ENCODE results near the gene CSTA.

Gene CSTA, protein sequence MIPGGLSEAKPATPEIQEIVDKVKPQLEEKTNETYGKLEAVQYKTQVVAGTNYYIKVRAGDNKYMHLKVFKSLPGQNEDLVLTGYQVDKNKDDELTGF

DNA sequence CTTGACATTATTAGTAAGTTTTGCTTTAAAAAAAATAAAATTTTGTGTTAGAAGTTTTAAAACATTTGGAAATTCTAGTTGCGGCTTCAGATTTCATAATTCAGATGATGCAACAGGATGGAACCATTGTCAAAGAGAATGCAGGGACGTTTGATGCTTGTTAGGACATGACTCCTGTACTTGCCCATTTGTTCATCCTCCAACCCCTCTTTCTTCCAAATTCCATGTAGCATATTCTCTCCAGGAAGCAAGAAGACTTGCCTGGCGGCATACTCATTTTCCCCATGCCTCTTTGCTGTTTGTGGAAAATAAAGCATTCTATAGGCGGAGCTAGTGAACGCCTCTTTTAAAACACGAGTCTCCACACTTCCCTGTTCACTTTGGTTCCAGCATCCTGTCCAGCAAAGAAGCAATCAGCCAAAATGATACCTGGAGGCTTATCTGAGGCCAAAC lies at the start of gene CSTA:
TSS of gene CSTA (plus strand) at position 378 of the 453 bp plus-strand sequence. CDS start at position 423, 45 bp downstream.
- no peak for DNase-seq (ENCODE audit: low spot score)

DNA sequence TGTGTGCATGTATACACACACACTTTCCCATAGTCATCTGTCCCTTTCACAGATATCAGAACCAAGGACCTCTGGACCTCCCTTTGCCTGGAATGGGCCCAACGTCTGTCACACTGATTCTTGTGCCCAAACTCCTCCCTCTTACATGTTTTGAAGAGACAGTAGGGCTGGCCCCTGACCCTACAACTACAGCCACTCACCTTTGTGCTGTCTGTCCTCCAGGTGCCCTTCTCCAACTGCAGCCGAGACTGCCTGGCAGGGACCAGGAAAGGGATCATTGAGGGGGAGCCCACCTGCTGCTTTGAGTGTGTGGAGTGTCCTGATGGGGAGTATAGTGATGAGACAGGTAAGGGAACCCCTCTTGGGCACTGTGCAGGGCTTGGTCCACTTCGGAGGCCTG lies 43.2 kb upstream of the CSTA start:
- DNase-seq (ENCODE audit: low spot score), result no peak

DNA sequence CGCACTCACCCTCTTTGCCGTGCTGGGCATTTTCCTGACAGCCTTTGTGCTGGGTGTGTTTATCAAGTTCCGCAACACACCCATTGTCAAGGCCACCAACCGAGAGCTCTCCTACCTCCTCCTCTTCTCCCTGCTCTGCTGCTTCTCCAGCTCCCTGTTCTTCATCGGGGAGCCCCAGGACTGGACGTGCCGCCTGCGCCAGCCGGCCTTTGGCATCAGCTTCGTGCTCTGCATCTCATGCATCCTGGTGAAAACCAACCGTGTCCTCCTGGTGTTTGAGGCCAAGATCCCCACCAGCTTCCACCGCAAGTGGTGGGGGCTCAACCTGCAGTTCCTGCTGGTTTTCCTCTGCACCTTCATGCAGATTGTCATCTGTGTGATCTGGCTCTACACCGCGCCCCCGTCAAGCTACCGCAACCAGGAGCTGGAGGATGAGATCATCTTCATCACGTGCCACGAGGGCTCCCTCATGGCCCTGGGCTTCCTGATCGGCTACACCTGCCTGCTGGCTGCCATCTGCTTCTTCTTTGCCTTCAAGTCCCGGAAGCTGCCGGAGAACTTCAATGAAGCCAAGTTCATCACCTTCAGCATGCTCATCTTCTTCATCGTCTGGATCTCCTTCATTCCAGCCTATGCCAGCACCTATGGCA lies 41.1 kb upstream of the CSTA start:
- DNase-seq (ENCODE audit: low spot score), result no peak

DNA sequence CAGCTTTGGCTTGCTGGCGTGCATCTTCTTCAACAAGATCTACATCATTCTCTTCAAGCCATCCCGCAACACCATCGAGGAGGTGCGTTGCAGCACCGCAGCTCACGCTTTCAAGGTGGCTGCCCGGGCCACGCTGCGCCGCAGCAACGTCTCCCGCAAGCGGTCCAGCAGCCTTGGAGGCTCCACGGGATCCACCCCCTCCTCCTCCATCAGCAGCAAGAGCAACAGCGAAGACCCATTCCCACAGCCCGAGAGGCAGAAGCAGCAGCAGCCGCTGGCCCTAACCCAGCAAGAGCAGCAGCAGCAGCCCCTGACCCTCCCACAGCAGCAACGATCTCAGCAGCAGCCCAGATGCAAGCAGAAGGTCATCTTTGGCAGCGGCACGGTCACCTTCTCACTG lies 40.6 kb upstream of the CSTA start:
- DNase-seq (ENCODE audit: low spot score), result no peak

DNA sequence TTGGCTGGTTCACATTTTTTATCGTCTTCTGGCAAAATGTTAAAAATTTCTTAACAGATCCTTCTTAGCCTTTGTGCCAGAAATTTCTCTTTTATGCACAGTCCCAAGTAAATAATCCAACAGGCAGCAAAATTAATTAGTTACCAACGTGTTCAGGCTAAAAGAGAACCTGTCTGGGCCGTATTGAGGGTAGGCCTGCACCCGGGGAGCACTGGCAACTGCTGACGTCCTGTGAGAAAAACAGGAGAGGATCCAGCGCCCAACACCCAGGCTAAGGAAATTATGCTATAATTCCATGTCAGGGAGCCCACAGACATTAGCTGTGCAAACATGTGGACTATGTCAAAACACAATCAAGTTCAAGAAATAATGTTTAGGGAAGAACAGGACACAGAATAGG lies 30.7 kb upstream of the CSTA start:
- DNase-seq (ENCODE audit: low spot score), result no peak

DNA sequence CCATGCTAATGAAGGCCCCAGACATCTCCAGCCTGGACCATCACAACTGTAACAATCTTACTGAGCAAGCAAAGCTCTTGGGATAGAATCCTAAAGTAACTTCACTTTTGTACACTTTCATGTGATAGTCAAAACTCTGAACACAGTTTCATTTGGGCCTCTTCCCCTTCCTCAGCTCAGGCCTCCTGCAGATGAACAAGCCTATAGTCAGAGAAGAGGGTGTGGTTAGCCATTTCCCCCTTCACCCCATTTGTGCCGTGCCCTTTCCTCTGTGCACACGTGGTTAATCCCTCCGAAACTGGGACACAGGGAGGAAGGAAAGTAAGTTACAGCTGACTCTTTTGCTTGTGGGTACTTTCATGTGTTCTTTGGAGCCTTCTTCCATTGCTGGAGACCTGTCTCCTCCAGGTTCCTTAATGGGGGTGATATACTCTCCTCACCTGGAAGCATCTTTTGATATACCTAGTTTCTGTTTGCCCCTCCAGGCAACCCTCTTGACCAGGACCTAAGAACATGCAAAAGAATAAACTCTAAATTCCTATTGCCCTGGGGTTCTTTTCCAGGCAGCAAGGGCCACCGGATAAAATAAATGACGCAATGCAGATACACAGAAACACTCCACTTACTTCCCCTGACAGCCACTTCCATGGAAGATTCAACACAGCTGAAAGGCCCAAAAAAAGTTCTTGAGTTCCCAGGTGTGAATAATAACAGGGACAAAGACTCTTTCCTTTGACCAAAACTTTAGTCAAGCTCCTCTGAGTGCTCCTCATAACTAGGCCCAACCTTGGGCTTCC lies 29.6 kb upstream of the CSTA start:
- DNase-seq (ENCODE audit: low spot score), result peak; percentile 51

DNA sequence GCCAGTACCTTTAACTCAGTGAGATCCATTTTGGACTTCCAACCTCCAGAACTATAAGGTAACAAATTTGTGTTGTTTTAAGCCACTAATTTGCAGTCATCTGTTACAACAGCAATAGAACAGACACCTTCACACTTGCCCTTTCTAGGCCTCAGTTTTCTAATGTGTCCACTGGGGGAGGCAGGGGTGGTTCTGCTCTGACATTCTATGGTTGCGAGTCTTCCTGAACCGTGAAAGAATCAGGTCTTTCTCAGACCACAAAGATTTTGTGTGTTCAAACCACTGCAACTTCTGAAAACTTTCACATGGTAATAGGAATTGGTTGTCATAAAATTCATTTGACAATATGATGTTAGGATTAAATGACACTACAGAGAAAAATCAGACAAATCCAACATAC lies 26.8 kb upstream of the CSTA start:
- DNase-seq (ENCODE audit: low spot score), result no peak

DNA sequence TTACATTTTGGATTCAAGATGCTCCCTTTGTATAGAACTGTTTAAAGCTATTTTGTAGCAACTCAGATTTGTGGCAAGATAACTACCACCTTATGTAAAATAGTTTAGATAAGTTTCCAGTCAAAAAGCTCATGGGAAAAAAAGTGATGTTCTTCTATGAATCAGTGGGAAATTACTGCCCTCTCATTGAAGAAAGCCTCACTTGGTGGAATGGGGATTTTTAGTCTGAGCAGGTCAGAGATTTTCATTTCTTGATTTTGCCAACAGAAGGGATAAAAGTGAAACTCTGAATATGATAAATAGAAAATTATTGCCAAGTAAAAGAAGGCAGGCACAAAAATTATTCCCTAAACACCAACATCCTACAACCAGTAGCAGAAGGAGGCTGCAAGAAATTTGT lies 25.8 kb upstream of the CSTA start:
- no peak for DNase-seq (ENCODE audit: low spot score)

DNA sequence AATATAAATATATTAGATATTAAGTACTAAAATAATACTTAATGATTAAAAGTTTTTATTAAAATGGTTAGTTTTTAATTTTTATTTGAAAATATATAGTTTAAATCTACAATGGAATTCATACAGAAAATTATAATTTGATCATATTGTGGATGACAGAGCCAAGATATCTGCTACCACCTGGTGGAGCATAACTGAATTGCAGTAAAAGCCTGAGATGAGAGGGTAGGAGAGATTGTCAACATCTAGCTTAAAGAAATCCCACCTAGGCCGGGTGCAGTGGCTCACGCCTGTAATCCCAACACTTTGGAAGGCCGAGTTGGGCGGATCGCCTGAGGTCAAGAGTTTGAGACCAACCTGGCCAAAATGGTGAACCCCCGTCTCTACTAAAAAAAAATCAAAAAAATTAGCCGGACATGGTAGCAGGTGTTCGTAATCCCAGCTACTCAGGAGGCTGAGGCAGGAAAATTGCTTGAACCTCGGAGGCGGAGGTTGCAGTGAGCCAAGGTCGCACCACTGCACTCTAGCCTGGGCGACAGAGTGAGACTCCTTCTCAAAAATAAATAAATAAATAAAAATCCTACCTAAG lies 25.1 kb upstream of the CSTA start:
- no peak for DNase-seq (ENCODE audit: low spot score)

DNA sequence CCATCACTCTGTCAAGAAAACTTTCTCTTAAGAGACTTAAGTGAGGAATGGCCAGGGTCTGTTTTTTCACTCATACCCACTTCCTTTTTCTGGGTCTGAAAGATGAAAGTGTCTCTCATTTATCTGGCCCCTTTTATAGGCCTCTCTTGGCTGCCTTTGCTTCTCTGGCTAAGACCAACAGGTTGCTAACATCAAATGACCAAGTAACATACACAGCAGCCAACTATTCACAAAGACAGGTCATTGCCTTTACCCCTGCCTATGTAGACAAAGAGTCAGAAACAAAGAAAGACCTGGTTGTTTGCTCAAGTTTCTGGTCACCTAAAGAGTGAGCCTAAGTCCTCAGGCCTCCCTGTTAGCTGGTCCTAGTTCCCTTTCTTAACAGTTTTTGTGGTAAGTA lies 24.0 kb upstream of the CSTA start:
- no peak for DNase-seq (ENCODE audit: low spot score)

DNA sequence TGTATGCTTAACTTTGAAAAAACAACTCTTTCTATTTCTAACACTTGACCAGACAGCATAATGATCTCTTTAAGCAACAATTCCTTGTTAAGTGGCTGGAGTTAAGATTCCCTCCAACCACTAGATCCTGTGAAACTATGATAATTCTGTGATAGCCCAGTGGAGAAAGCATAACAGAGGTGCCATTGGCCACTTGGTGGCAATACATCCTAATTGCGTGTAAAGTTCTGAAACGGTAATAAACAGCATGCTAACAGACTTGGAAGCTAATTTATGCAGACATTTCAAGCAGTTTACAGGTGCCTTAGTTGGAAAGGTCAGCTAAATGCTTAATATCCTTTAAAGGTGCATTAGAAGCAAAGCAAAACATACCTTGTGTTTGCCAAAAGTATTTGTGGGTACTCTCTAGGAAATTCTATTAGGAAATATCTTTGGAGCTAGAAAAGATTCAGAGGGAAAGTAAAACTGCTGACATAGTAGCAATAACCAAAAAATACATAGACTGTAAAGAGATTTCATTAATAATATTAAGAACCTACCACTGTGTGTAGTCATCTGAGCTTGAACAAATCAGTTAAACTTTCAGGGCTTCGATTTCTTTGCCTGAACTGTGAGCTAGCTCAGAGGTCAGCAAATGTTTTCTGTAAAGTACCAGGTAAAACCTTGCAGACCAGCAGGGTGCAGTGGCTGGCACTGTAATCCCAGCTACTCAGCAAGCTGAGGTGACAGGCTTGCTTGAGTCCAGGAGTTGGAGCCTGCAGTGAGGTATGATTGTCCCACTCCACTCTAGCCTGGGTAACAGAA lies 19.0 kb upstream of the CSTA start:
- DNase-seq (ENCODE audit: low spot score), result no peak

DNA sequence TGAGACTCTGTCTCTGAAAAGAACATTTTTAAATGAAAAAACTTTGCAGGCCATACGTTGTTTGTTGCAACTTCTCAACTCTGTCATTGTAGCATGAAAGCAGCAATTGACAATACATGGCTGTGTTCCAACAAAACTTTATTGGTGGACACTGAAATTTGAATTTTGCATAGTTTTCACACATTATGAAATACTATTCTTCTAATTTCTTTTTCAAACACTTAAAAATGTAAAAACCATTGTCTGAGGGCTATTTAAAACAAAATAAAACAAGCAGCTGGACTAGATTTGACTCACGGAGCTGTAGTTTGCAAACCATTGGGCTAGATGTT lies 18.5 kb upstream of the CSTA start:
- no peak for DNase-seq (ENCODE audit: low spot score)

DNA sequence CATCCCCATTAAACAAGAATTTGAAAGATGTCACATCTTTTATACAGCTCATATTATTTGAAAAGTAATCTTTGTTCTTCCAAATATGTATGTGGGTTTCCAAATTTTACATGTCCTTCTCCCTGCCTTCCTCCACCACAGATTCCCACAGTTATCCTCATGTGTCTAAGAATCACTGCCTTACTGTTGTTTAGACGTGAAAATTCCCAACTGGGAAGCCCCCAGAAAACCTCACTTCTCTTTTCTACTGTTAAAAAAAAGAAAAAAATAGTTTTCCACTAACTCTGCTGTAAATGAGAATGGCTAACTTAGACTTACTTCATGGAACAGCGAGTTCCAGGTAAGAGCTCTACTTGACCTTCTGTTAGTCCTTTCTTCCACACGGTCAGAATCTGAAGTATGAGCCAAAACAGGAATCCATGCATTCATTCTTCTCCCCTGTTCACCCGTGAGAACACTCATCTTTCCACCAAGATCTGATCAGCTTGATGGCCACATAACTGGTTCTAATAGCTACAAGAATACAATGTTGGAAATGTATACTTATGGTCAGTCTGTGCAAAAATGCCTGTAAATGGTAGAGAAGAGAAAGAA lies 17.9 kb upstream of the CSTA start:
- DNase-seq (ENCODE audit: low spot score), result no peak

DNA sequence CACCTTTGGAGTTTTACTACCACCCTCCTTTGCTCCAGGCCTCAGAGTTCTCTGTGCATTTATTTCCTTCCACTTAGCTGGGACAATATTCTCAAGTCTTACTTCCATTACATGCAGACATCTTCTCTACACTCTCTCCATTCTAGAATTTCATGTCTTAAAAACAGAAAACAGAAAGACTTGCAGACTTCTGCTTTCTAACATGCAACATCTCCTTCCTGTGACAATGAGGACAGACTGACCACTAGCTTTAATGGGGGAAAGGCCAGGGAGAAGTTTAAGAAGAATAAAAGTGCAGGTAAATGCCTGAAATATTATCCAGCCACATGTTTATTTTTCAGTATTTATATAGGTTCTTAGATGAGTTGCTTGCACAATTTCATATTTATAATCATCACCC lies 17.1 kb upstream of the CSTA start:
- no peak for DNase-seq (ENCODE audit: low spot score)

DNA sequence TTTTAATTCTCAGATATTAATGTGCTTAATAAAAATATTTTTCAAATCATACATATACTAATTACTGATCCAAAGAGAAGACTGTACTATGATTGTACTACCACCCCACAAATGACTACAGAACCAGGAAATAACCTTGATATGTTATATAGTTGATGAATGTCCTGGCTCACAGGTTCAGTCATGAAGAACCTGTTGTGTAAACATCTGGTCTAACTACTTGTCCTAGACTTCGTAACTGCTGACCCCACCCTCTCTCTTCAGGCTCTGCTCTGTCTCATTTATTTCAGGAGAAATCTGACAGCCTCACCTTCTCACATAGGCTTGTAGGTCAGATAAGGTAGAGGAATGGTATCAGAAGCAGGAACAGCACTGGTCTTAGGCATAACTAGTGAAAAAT lies 14.7 kb upstream of the CSTA start:
- no peak for DNase-seq (ENCODE audit: low spot score)

DNA sequence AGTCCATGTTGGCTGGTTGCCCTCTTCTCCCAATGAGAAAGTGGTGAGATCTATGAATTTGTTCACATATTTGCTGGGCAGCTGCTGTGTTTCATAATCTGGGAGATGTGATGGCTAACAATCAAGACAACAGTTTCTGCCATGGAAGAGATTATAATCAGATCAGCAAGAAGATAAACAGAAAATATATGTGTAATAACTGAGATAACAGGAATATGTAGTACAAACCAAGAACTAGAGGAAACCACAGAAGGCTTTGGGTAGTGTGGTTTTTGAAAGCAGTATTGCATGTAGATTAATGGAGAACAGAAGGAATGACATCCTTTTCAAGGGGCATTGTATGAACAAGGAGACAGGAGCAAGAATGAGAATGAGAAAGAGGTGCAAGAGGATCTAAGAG lies 12.2 kb upstream of the CSTA start:
- no peak for DNase-seq (ENCODE audit: low spot score)

DNA sequence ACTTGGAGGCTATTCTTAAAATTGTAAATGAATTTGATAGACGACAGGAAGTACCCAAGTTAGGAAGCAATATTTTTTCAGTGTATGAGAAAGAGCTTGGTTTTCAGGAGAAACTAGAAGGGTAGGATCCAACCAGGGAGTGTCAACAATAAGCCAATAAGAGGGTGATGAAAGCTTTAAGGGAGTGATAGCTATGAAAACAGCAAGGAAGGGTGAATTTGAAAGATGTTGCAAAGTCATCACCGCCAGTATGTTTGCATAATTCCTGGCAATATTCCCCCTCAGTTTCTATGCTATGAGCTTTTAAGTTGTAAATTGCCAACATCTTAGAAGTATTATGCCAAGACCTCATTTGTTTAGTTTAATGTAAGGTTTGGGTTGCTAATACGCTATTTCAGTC lies 11.8 kb upstream of the CSTA start:
- no peak for DNase-seq (ENCODE audit: low spot score)

DNA sequence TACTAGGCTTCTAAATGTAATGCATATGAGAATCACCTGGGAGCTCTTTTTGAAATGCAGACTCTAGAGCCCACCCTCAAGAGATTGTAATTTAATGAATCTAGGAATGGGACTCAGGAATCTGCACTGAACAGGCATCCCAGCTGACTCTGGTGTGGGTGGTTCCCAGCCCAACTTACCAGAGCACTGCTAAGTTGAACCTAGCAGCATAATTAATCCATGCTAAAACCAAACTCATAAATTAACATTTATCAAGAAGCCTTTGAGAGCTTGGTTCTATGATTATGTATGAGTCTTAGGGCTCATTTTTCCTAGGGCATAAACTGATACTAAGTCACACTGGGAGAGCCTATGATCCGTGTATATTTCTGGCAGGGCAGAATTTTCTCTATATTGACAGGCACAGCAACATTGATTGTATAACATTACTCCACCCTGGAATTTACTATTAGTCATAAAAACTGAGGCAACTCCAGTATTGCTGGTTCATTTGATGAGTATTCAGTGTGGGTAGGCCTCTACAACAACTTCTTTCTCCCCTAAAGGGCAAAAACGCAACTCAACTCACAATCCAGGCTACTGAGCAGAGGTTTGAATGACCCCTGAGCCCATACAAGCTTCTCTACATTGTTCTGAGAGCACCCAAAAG lies 10.7 kb upstream of the CSTA start:
- DNase-seq (ENCODE audit: low spot score), result no peak

DNA sequence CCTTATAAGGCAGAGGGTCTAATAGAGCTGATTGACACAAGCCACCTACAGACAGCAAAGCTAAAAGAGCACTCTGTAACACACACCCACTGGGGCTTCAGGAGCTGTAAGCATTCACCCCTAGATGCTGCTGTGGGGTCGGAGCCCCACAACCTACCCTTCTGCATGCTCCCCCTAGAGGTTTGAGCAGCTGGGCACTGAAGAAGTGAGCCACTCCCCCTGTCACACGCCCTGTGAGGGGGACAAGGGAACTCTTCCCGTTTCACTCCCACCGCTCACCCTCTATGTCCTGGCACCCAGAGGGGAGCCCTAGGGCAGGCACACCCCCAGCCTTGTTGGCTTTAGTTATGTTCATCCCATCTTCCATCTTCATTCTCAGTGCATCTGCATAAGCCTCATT lies 9.4 kb upstream of the CSTA start:
- DNase-seq (ENCODE audit: low spot score), result no peak

DNA sequence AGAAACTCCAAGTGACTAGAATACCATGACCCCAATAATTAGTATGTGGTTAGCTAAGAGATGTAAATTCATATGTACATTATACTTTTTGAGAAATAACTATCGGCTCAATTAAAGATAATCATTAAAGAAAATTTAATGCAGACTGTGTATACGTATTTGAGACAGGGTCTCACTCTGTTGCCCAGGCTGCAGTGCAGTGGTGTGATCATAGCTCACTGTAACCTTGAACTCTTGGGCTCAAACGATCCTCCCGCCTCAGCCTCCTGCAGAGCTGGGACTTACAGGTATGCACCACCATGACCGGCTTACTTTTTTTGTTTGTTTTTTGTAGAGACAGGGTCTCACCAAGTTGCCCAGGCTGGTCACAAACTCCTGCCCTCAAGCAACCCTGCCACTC lies 8.7 kb upstream of the CSTA start:
- no peak for DNase-seq (ENCODE audit: low spot score)

DNA sequence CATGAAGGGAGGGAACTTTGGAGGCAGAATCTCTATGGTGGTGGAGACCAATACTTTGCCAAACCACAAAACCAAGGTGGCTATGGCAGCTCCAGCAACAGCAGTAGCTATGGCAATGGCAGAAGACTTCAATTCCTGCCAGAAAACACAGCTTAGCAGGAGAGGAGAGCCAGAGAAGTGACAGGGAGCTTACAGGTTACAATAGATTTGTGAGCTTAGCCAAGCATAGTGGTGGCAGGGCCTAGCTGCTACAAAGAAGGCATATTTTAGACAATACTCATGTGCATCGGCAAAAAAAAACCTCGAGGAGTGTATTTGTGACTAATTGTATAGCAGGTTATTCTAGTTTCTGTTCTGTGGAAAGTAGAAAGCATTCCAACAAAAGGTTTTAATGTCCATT lies 6.4 kb upstream of the CSTA start:
- no peak for DNase-seq (ENCODE audit: low spot score)

All from Ammon's horn (tissue), 1 donor.